Endothelial cell of umbilical vein (primary cell): ENCODE data around the gene FARP1. TPM values are rescaled to one million over a fixed set of nuclear protein-coding genes. Genes with fewer than 3 reads are reported as not detected.

Source experiments
- BruUV-seq: library from RNA; stranded (reverse); fragments of 400-500 nt; replicated peaks from 2 replicates; lab custom pipeline; 2021; lab: Mats Ljungman, UMichigan
- CTCF ChIA-PET: fragments of 300-600, 350-600 bp; sonication (Branson Sonifier 250); formaldehyde crosslinking; loops from one replicate; lab custom pipeline; 2021; ENCODE audit warnings: antibody characterized with exemption, inconsistent platforms; lab: Charles Lee
- POLR2A ChIA-PET: fragments of 300-600, 350-600 bp; sonication (Branson Sonifier 250); formaldehyde crosslinking; loops from one replicate; lab custom pipeline; 2021; ENCODE audit warnings: antibody characterized with exemption, inconsistent platforms; lab: Charles Lee
- DNase-seq: peaks from one replicate; pipeline ENCODE4 v3.0.0-alpha.2; 2011; ENCODE audit warnings: low read depth, low spot score
- FAIRE-seq: peaks from 2 replicates; lab custom pipeline; 2011; peaks lifted over from hg19 to GRCh38; lab: Jason Lieb, UNC
- H2AFZ ChIP-seq: 2 replicates; pipeline ENCODE4 v1.6.0; 2012; ENCODE audit warnings: low read depth, low read length, control low read depth, inconsistent platforms
- H3K27ac ChIP-seq: 2 replicates; pipeline ENCODE4 v1.5.1; 2011; ENCODE audit warnings: low read depth, mild to moderate bottlenecking, control low read depth, low read length, moderate library complexity; ENCODE audit not compliant: insufficient read depth
- H3K27me3 ChIP-seq, 2 experiments: 2 replicates each; pipeline versions ENCODE4 v1.6.0 to v1.6.1; 2011; ENCODE audit warnings: low read length in 2 of 2, mixed read lengths in 1 of 2; ENCODE audit not compliant: control insufficient read depth in 2 of 2, insufficient read depth in 2 of 2
- H3K36me3 ChIP-seq, 2 experiments: 2 replicates in 1 of 2; 3 replicates in 1 of 2; pipeline ENCODE4 v1.5.1; 2011; ENCODE audit warnings: low read length in 2 of 2, mild to moderate bottlenecking in 1 of 2, moderate library complexity in 1 of 2; ENCODE audit not compliant: control insufficient read depth in 2 of 2, insufficient read depth in 2 of 2; ENCODE audit errors: extremely low read depth in 1 of 2
- H3K4me1 ChIP-seq: 3 replicates; pipeline ENCODE4 v1.5.1; 2011; ENCODE audit warnings: mild to moderate bottlenecking, low read length; ENCODE audit not compliant: control insufficient read depth, insufficient read depth; ENCODE audit errors: extremely low read depth
- H3K4me2 ChIP-seq: 2 replicates; pipeline ENCODE4 v1.6.1; 2011; ENCODE audit warnings: low read length, control low read depth, mixed read lengths; ENCODE audit not compliant: insufficient read depth
- H3K4me3 ChIP-seq, 3 experiments: fragments of 200-600 bp in 1 of 3; sonication (generic), shearing (Covaris generic) in 1 of 3; replicated peaks in 1 of 3; 2 replicates each; pipeline ENCODE4 v1.5.1; 2011 to 2016; ENCODE audit warnings: control low read depth in 3 of 3, low read length in 3 of 3, mild to moderate bottlenecking in 2 of 3, inconsistent platforms in 1 of 3, low read depth in 1 of 3, moderate library complexity in 1 of 3; ENCODE audit not compliant: insufficient read depth in 1 of 3
- H3K79me2 ChIP-seq: 2 replicates; pipeline ENCODE4 v1.6.0; 2012; ENCODE audit warnings: low read length, inconsistent platforms; ENCODE audit not compliant: control insufficient read depth, insufficient read depth
- H3K9ac ChIP-seq: replicated peaks from 2 replicates; pipeline ENCODE3; 2011; ENCODE audit warnings: low read length, control low read depth; ENCODE audit not compliant: insufficient read depth; ENCODE audit errors: extremely low read depth
- H3K9me1 ChIP-seq: replicated peaks from 3 replicates; pipeline ENCODE4 v1.6.0; 2011; ENCODE audit warnings: mild to moderate bottlenecking, low read length; ENCODE audit not compliant: control insufficient read depth, insufficient read depth; ENCODE audit errors: extremely low read depth
- H3K9me3 ChIP-seq: replicated peaks from 2 replicates; pipeline ENCODE4 v1.5.1; 2012; ENCODE audit warnings: low read length, inconsistent platforms; ENCODE audit not compliant: control insufficient read depth, insufficient read depth
- H4K20me1 ChIP-seq: replicated peaks from 2 replicates; pipeline ENCODE3; 2011; ENCODE audit warnings: mild to moderate bottlenecking, low read length; ENCODE audit not compliant: control insufficient read depth, insufficient read depth; ENCODE audit errors: extremely low read depth
- FOS ChIP-seq: IDR thresholded peaks from 2 replicates; pipeline ENCODE4 v1.6.1; 2011; ENCODE audit warnings: mild to moderate bottlenecking, low read length, moderate library complexity, borderline replicate concordance; ENCODE audit not compliant: insufficient read depth
- JUN ChIP-seq: IDR thresholded peaks from 2 replicates; pipeline ENCODE4 v1.6.1; 2011; ENCODE audit warnings: borderline replicate concordance, low read depth; ENCODE audit not compliant: insufficient read length, insufficient read depth
- POLR2AphosphoS5 ChIP-seq: IDR thresholded peaks from 2 replicates; pipeline ENCODE4 v1.6.1; 2012; ENCODE audit warnings: low read depth, mild to moderate bottlenecking, control low read depth, low read length, moderate library complexity; ENCODE audit not compliant: insufficient read depth
- dilution Hi-C: fragments of 300-500 bp; cut with MboI; formaldehyde crosslinking; loops from one replicate; pipeline ENCODE4 v1.15.0; 2019; ENCODE audit warnings: low sequenced_read_pairs; ENCODE audit not compliant: extremely low pct_ligation_motif_present
- intact Hi-C: fragments of 100-400 bp; cut with micrococcal nuclease; formaldehyde crosslinking; loops from one replicate; pipeline ENCODE4 v1.10.0; 2022
- polyA plus RNA-seq, 4 experiments: library from polyadenylated mRNA; depleted of rRNA in 3 of 4; stranded (reverse) in 3 of 4; unstranded in 1 of 4; fragments of >200 nt; gene quantifications; 2 replicates each; pipeline versions ENCODE4 v1.2.1 to v1.2.3, GENCODE V29; 2011 to 2012; ENCODE audit warnings: missing spikeins in 1 of 4
- total RNA-seq: library from RNA; stranded (reverse); gene quantifications from 2 replicates; pipeline ENCODE4 v1.2.3, GENCODE V29; 2021
- TF ChIP-seq, protein P1 (sequence below), 2 donors: IDR thresholded peaks; 1 replicate in 1 of 2; 2 replicates in 1 of 2; pipeline ENCODE4 v1.5.1; 2011; ENCODE audit warnings: low read length in 2 of 2, mild to moderate bottlenecking in 2 of 2, moderate library complexity in 2 of 2, control low read depth in 1 of 2, inconsistent platforms in 1 of 2, low read depth in 1 of 2; ENCODE audit not compliant: insufficient read depth in 1 of 2; ENCODE audit errors: extremely low read depth in 1 of 2

FARP1 gene
- total and polyA plus RNA-seq, 2 donors (not counting 3 experiments of a cell fraction or from before 2014, with no cell fraction given) = 19.0 to 77.7 TPM

DNA sequence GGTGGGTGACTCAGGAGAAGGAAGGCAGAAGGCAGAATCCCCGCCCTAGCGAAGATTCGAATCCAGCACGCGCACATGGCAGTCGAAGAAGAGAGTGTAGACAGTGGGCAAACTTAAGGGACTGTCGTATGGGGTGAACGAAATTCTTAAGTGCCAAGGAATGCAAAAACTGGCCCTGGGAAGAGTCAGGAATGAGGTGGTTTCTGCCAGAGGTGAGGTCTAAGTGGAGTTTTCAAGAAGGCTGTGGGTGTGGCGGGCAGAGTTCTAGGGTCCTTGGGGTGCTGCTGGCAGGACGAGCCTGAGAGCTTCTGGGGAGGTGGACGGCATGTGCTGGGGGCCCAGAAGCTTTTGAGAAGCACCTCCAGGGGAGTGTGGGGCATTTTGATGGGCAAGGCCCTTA, 98.1 kb downstream of the FARP1 start:
- Histone ChIP-seq H3K36me3 (no peaks in the 10 kb centered on the region), H3K79me2 (no peaks in the 10 kb centered on the region), H3K27ac (no peak overlapping the region), H3K27me3 (no peaks in the 10 kb centered on the region), H3K9ac (no peak overlapping the region), H3K4me3 (no peak overlapping the region), H3K4me2 (no peak overlapping the region), H3K9me1 (no peaks in the 10 kb centered on the region), H2AFZ (no peak overlapping the region), H3K4me1 (no peaks in the 10 kb centered on the region), H3K9me3 (no peaks in the 10 kb centered on the region), H4K20me1 (no peaks in the 10 kb centered on the region)
- dilution Hi-C loops = no loop called here
- POLR2A ChIA-PET = no interaction called here
- CTCF ChIA-PET = no interaction called here
- TF ChIP-seq FOS (no peak), JUN (no peak)
- TF ChIP-seq, protein P1, sequence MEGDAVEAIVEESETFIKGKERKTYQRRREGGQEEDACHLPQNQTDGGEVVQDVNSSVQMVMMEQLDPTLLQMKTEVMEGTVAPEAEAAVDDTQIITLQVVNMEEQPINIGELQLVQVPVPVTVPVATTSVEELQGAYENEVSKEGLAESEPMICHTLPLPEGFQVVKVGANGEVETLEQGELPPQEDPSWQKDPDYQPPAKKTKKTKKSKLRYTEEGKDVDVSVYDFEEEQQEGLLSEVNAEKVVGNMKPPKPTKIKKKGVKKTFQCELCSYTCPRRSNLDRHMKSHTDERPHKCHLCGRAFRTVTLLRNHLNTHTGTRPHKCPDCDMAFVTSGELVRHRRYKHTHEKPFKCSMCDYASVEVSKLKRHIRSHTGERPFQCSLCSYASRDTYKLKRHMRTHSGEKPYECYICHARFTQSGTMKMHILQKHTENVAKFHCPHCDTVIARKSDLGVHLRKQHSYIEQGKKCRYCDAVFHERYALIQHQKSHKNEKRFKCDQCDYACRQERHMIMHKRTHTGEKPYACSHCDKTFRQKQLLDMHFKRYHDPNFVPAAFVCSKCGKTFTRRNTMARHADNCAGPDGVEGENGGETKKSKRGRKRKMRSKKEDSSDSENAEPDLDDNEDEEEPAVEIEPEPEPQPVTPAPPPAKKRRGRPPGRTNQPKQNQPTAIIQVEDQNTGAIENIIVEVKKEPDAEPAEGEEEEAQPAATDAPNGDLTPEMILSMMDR (IDR thresholded peaks at IDR 0.05; ENCODE audit: extremely low read depth in 1 of 2, insufficient read depth in 1 of 2, low read depth in 1 of 2, low read length in 2 of 2) = no peak
- DNase-seq (no peak), FAIRE-seq (no peak)
- intact Hi-C loops = no loop called here
- BruUV-seq = no TSS peak

DNA sequence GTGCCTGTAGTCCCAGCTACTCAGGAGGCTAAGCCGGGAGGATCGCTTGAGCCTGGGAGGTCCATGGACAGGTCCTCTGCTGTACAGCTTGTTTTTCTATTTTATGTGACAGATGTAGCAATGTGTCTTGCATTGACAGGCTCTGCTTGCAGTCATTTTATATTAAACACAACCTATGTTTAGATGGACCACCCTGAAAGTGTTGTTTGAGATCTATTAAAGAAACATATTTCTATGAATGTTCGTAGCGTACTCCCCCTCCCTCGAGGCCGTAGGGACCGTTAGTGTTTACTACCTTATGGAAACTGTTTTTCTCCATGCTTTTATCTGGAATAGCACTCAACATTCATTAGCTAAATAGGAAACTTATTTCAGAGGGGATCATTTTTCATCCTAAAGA, 99.1 kb downstream of the FARP1 start:
- Histone ChIP-seq H3K27me3 (no peaks in the 10 kb centered on the region), H4K20me1 (no peaks in the 10 kb centered on the region), H2AFZ (no peak overlapping the region), H3K4me2 (no peak overlapping the region), H3K9ac (no peak overlapping the region), H3K27ac (no peak overlapping the region), H3K4me1 (no peaks in the 10 kb centered on the region), H3K4me3 (no peak overlapping the region), H3K9me3 (no peaks in the 10 kb centered on the region), H3K79me2 (no peaks in the 10 kb centered on the region), H3K9me1 (no peaks in the 10 kb centered on the region), H3K36me3 (no peaks in the 10 kb centered on the region)
- FAIRE-seq (no peak), DNase-seq (no peak)
- dilution Hi-C loops = no loop called here
- TF ChIP-seq POLR2AphosphoS5 (no peak), FOS (no peak)
- POLR2A ChIA-PET = no interaction called here
- intact Hi-C loops = no loop called here
- CTCF ChIA-PET = no interaction called here
- BruUV-seq = no TSS peak
